Endometrial microvascular endothelial cells (primary cell): ENCODE measurements around the gene VDR. TPM values are rescaled to one million over a fixed set of nuclear protein-coding genes. Genes with fewer than 3 reads are reported as not detected.
"Not testable (repeated sequence)": the region's sequence is repeated elsewhere in the genome, so short reads cannot be mapped to it uniquely, and the experiment has no call there.

Experiments used
- in situ Hi-C: cut with HindIII; loops from 2 replicates; pipeline ENCODE4 v1.10.0; 2017; ENCODE audit warnings: low sequenced_read_pairs, low pct_unique_long_range_greater_than_20kb; ENCODE audit errors: inconsistent ontology term
- total RNA-seq: library from RNA; depleted of rRNA; stranded (reverse); fragments of >200 nt; gene quantifications from one replicate; pipeline ENCODE4 v1.2.3, GENCODE V29; 2015; ENCODE audit errors: inconsistent ontology term

VDR gene
- total RNA-seq, 1 donor from 2014 or later = 3.6 TPM

DNA sequence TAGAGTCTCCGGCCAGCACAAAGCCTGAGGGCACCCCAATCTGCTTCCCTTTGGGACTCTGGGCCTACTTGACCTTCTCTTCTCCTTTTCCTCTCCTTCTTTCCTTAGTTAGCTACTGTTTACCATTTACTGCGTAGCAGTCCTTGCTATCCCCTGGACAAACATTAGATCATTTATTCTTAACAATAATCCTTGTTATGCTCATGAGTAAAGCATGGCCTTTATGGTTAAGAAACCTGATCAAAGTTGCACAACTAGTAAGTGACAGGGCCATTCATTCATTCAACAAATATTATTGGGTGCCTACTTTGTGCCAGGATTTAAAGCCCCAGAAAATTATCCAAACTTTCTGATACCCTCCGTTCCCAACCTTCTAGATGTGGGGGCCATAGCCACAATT is 81.9 kb downstream of the VDR start:
- in situ Hi-C loops = no loop called here

DNA sequence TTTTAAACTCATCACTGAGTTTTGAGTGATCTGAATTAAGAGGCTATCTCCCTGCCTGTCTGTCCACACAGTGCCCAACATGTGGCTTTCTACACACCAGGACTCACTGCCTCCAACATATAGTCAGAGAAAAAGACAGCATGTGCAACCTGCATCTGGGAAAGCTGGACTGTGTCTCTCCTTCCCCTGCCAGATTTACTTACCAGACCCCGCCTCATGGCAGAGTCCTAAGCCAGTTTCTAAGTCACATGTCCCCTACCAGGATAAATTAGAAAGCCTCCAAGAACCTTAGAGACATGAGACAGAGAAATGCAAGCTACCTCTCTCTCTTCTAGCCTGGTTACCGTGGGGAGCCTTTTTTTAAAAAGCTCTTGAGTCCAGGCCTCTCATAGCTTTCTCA is 82.4 kb downstream of the VDR start:
- in situ Hi-C loops = no loop called here

GRCh38 chr12:47821346-47821706 is 83.5 kb downstream of the VDR start:
- in situ Hi-C loops = no loop called here

DNA sequence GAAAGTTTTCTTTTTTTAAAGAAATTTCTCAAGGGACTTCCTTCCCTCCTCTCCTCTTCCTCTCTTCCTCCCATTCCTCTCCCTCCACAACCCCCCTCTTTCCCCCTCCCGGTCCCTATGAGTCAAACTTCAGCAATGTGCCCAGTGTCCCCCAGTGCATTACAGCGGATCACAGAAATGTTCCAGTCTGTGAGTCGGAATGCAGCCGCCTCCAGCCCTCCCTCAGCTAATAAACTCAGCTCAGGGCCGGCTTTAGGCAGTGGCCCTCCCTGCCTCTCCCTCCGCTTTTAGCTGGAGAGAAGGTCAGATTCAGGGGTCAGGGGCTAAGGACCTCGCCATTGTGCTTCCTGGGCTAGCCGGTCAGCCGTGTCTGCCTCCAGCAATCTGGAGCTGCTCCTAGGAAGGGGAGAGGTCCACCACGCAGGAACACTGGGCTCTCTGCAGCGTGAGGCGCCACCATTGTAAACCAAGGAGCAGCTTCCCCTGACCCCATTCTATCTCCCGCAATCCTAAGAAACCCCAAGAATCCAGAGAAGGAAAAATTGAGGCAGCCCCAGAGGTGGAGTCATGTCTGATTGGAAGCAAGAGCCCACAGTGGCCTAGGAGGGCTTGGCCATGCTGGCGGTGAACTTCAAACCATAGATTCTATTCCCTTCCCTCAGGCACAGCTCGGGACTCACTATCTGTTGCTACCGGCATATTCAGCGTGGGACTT is 84.0 kb downstream of the VDR start:
- in situ Hi-C loops = no loop called here

GRCh38 chr12:47819896-47820630 is 84.7 kb downstream of the VDR start, which contains the start of gene HDAC7:
Gene HDAC7, minus strand, starts transcription at chr12:47819903. Its CDS starts 118 bp downstream, at chr12:47819785.
- in situ Hi-C loops = no loop called here

DNA sequence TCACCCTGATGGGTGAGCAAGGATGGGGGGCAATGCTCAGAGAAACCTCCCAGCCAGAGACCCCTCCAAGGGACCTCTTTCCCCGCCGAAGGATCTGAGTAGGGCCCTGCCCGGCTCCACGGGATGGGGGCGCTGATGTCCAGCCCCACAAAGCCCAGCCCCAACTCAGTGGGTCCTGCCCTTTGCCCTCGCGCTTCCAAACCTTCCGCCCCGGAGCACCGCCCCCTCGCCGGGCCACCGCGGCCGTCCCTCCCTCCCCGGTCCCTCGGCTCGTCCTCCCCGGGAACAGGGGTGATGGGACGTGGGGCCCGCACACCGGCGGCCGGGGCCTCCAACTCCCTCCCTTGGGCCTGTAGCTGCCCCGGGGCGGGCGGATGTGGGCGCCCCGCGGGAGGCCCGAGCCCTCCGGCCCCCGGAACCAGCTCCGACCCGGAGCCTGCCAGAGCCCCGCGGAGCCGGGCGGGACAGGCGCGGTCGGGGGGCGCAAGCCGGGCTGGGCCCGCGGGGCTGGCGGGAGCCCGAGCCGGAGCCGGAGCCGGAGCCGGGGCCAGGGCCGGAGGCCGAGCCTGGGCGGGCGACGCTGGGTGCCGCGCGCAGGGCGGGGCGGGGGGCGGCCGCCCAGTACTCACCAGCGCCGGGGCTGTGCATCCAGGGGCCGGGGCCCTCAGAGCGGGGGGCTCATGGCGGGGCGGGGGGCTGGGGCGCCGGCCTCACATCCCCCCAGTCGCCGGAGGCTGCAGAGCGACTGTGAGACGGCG is 85.5 kb downstream of the VDR start:
- in situ Hi-C loops = no loop called here

GRCh38 chr12:47818467-47819137 is 86.2 kb downstream of the VDR start:
- in situ Hi-C loops = no loop called here

GRCh38 chr12:47818007-47818376 is 86.8 kb downstream of the VDR start:
- in situ Hi-C loops = no loop called here

- in situ Hi-C loops = no loop called here
Measured at GRCh38 chr12:47817272-47818006, 87.4 kb downstream of the VDR start.

DNA sequence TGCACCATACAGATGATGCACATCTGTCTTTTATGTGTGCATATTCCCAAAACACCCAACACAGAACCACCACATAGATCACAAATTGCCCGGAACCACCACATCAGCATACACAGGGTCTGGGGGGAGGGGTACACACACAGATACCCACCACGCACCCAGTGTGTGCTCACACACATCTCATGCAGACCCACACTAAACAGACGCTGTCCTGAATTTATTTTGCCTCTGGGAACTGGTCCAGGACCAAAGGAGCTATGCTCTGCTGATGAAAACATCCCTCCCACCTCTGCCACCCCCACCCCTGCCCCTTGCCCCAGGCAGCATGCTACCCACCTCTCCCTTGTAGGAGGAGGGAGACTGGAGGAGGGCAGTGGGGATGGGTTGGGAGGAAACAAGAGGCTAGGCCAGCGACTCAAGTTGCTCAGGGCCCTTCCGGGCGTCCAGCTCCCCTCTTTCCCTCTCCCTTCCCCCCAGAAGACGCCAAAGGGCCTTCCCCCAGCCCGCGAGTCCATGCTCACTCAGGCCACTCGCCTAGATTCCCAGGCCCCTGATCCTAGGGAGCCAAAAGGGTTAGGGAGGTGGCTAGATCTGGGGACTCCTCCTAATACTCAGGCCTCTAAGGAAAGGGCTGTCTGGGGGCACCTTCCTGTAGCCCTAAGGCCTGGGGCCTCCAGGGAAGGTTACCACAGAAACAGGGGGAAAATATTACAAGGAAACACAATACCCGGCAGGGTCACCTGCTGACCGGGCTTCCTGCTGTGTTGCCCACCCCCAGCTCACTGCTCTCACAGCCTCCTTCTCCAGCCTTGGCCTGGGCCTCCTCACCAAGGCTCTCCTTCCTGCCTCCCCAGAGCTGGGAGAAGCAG is 88.2 kb downstream of the VDR start:
- in situ Hi-C loops = no loop called here

- in situ Hi-C loops = not testable (repeated sequence)
Measured at GRCh38 chr12:47815447-47815846, 89.3 kb downstream of the VDR start.

GRCh38 chr12:47814539-47815170 is 90.1 kb downstream of the VDR start:
- in situ Hi-C loops = no loop called here

DNA sequence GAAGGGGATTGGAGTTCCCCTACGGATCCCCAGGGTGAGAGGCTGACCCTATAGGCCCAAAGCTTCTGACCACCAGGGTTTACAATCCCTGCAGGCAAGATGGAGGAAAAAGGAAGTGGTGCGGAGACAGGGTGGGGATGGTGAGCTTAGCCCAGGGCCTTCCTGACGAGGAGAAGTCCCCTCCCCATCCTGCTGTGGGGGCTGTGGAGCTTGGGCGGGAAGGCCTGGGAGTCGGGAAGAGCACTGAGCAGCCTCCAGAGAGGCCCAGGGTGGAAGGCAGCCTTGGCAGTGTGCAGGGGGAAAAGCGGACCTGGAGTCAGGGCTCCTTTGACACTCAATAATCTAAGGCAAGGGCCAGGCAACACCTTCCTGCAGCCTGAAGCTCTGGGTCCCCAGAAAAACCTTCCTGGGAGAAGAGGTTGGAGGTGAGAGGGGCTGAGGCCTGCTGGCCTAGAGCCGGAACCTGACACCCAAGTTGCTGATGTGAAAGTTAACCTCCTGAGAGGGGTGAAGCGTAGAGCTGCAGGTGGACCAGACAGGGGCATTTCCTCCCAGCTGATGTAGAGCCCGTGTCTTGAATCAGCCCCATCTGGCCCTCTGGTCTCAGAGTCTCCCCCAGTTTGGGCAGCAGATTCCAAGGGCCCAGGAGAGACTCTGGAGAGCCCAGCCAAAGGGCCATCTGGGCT is 91.1 kb downstream of the VDR start:
- in situ Hi-C loops = no loop called here

DNA sequence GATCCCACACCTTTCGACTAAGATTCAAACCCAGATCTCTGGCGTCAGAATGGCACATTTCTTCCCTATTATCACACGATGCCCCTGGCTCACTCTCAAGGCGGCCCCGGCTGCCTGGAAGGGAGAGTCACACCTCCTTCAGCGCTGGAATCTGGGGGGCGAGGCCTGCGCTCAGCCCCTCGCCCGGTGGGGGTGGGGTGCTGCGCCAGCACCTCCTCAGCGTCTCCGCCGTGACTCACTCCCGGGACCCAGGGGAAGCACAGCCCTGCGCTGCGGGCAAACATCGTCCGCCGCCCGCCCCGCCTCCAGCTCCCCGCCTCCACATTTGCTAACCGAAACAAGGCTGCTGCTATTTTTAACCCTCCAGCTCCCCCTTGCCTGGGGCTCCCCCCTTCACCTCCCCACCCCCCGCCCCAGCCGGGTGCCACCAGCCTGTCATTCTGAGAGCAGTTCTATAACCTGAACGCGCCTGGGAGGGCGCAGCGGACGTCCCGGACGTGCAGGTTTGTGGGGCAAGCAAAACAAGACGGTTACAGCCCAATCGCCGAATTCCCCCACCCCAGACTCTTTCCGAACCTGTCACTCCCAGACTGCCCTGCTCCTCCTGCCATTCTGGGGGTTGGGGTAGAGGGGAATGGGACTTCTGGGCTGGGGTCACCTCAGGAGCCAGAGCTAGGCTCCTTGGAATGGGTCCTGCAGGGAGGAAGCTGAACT is 91.8 kb downstream of the VDR start:
- in situ Hi-C loops = no loop called here

- in situ Hi-C loops = no loop called here
Measured at GRCh38 chr12:47811581-47812484, 93.0 kb downstream of the VDR start.
